Sigmoid colon (tissue), 3 donors: ENCODE data around the gene NFIA.

Experiments
- CTCF ChIP-seq, 4 experiments: fragments of 450-650 bp in 3 of 4; fragments of 200-600 bp in 1 of 4; IDR thresholded peaks; one replicate each; pipeline ENCODE4 v1.5.1; 2016 to 2019; ENCODE audit warnings: antibody characterized with exemption in 4 of 4, mild to moderate bottlenecking in 3 of 4, moderate library complexity in 2 of 4
- POLR2A ChIP-seq, 2 donors: fragments of 450-650 bp; IDR thresholded peaks; one replicate each; pipeline ENCODE4 v1.6.1; 2016; ENCODE audit warnings: antibody characterized with exemption in 2 of 2, mild to moderate bottlenecking in 2 of 2, moderate library complexity in 2 of 2

- TF ChIP-seq CTCF (IDR thresholded peaks at IDR 0.05) (no peak), POLR2A (IDR thresholded peaks at IDR 0.05) (no peak)
Observed at GRCh38 chr1:61432616-61433388, 350.4 kb downstream of the NFIA start.
